Neural progenitor cell (in vitro differentiated cells): ENCODE data around the gene RFX7. TPM values are rescaled to one million over a fixed set of nuclear protein-coding genes. Genes with fewer than 3 reads are reported as not detected.

Source experiments
- DNase-seq: peaks from one replicate; pipeline ENCODE4 v3.0.0-alpha.2; 2016; ENCODE audit warnings: low spot score
- H2AFZ ChIP-seq: fragments of 200-600 bp; sonication (generic); replicated peaks from 2 replicates; pipeline ENCODE4 v1.6.1; 2016; ENCODE audit warnings: antibody characterized with exemption
- H3F3A ChIP-seq: fragments of 200-600 bp; sonication (generic); 2 replicates; pipeline ENCODE4 v1.6.1; 2016; ENCODE audit warnings: antibody characterized with exemption, low read depth
- H3K27ac ChIP-seq: fragments of 200-600 bp; sonication (generic); 2 replicates; pipeline ENCODE4 v1.5.1; 2016; ENCODE audit warnings: mild to moderate bottlenecking
- H3K27me3 ChIP-seq: fragments of 200-600 bp; sonication (generic); 2 replicates; pipeline ENCODE4 v1.6.1; 2016; ENCODE audit warnings: mild to moderate bottlenecking, moderate library complexity
- H3K36me3 ChIP-seq: fragments of 200-600 bp; sonication (generic); 2 replicates; pipeline ENCODE4 v1.5.1; 2016
- H3K4me1 ChIP-seq: fragments of 200-600 bp; sonication (generic); 2 replicates; pipeline ENCODE4 v1.6.1; 2016; ENCODE audit warnings: mixed run types
- H3K4me2 ChIP-seq: fragments of 200-600 bp; sonication (generic); 2 replicates; pipeline ENCODE4 v1.6.1; 2016
- H3K4me3 ChIP-seq: fragments of 200-600 bp; sonication (generic); 2 replicates; pipeline ENCODE4 v1.5.1; 2016
- H3K79me2 ChIP-seq: fragments of 200-600 bp; sonication (generic); 2 replicates; pipeline ENCODE4 v1.6.1; 2016; ENCODE audit warnings: low read depth
- H3K9ac ChIP-seq: fragments of 200-600 bp; sonication (generic); 2 replicates; pipeline ENCODE4 v1.6.1; 2016
- H3K9me3 ChIP-seq: fragments of 200-600 bp; sonication (generic); 2 replicates; pipeline ENCODE4 v1.5.1; 2016; ENCODE audit warnings: low read depth
- H4K20me1 ChIP-seq: fragments of 200-600 bp; sonication (generic); 2 replicates; pipeline ENCODE4 v1.6.1; 2016; ENCODE audit warnings: low read depth
- H3K27ac Mint-ChIP-seq: 3 replicates; pipeline ENCODE4 v1.8.0; 2021; ENCODE audit warnings: mixed read lengths
- H3K27me3 Mint-ChIP-seq: 2 replicates; pipeline ENCODE4 v1.8.0; 2022; ENCODE audit warnings: low read depth, mild to moderate bottlenecking, inconsistent platforms, moderate library complexity, mixed read lengths; ENCODE audit not compliant: insufficient read depth
- H3K36me3 Mint-ChIP-seq: 3 replicates; pipeline ENCODE4 v1.8.0; 2021; ENCODE audit warnings: mixed read lengths
- H3K4me1 Mint-ChIP-seq: 3 replicates; pipeline ENCODE4 v1.8.0; 2021; ENCODE audit warnings: mixed read lengths
- H3K4me3 Mint-ChIP-seq: 3 replicates; pipeline ENCODE4 v1.8.0; 2021; ENCODE audit warnings: mild to moderate bottlenecking, moderate library complexity, mixed read lengths
- H3K9me3 Mint-ChIP-seq: 3 replicates; pipeline ENCODE4 v1.8.0; 2020; ENCODE audit warnings: mixed read lengths
- EZH2 ChIP-seq: fragments of 200-600 bp; sonication (generic); IDR thresholded peaks from 2 replicates; pipeline ENCODE4 v1.6.1; 2017; ENCODE audit warnings: antibody characterized with exemption, mild to moderate bottlenecking, moderate library complexity
- EZH2phosphoT487 ChIP-seq: fragments of 200-600 bp; sonication (generic); IDR thresholded peaks from 2 replicates; pipeline ENCODE4 v1.6.1; 2017; ENCODE audit warnings: antibody characterized with exemption
- total RNA-seq: library from RNA; depleted of rRNA; stranded (reverse); fragments of >200 nt; gene quantifications from 2 replicates; pipeline ENCODE4 v1.2.3, GENCODE V29; 2015; ENCODE audit warnings: low replicate concordance
- TF ChIP-seq, protein P1 (sequence below): fragments of 200-600 bp; sonication (generic); IDR thresholded peaks from 2 replicates; pipeline ENCODE4 v1.5.1; 2017; ENCODE audit warnings: antibody characterized with exemption, mild to moderate bottlenecking

Gene RFX7
- total RNA-seq, 1 donor from 2014 or later = 24.1 TPM

DNA sequence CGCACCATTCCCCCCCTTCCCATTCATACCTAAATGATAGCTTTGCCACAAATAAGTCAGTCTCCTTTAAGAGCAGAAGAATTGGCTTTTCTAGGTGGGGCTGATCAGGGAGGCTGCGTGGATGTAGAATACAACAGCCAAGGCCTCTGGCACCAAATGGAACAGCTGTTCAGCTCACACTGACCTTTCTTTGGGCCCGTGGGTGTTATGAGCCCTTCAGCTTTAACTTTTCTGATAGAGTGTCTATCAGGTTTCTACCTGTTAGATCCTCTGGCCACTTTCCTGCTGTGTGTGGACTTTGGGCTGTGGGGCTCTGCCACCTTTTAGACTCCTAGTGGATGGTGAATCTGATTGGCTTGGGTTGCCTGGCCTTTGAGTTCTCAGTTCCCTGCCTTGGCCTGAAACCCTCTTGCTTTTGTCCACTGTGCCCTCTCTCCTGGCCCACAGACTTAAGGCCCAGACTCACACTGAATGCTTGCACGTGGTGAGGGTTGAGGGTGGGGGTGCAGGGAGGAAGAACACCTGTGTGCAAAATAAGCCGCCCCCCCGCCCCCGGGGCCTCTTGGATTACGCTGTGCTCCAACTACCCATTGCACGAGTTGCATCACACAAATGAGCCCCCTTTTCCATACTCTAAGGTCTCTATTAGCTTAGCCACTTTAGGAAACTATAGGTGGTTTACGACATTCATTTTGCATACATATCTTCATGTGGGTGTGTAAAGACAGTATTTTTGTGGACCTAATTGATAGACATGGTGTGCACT lies 1.3 kb upstream of the RFX7 start:
- H3K36me3 Mint-ChIP-seq = peaks cover 4% of the 10 kb centered on the region

DNA sequence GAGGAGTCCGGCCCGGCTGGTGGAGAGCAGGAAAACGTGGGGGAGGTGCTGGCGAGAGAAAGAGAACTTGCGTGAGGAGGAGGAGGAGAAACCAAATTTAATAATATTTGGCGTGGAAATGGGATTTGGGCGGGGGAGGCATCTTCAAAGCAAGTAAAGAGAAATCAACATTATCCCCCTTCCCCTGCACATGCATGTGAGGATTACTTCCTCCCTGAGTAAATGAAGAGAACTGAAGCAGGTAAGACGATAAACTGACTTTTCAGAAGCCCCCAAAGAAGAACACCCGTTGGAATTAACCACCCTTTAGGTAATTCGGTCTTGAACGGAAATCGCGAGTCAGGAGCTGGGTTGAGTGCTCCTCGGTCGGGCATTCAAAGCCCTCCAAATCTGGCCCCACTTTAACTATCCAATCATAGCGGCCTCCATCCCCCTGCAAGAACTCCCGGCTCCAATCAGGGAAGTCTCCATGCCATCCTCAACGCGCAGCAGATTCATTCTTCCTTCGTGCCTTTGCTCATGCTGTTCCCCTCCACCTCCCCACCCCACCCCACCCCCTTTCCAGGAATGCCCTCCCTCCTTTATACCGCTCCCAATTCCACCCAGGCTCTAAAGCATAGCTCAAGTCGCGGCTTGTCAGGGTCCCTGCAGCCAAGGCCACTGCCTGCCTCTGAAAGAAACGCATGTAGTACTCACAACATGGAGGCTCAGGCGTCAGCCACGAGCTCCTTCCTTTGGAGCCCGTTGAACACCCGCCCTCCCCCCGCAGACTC lies 545 bp upstream of the RFX7 start:
- TF ChIP-seq EZH2phosphoT487 (no peak), EZH2 (no peak)
- TF ChIP-seq, protein P1, sequence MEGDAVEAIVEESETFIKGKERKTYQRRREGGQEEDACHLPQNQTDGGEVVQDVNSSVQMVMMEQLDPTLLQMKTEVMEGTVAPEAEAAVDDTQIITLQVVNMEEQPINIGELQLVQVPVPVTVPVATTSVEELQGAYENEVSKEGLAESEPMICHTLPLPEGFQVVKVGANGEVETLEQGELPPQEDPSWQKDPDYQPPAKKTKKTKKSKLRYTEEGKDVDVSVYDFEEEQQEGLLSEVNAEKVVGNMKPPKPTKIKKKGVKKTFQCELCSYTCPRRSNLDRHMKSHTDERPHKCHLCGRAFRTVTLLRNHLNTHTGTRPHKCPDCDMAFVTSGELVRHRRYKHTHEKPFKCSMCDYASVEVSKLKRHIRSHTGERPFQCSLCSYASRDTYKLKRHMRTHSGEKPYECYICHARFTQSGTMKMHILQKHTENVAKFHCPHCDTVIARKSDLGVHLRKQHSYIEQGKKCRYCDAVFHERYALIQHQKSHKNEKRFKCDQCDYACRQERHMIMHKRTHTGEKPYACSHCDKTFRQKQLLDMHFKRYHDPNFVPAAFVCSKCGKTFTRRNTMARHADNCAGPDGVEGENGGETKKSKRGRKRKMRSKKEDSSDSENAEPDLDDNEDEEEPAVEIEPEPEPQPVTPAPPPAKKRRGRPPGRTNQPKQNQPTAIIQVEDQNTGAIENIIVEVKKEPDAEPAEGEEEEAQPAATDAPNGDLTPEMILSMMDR = no peak
- peaks cover 44% of the 10 kb centered on the region for H3K79me2 ChIP-seq
- no peaks in the 10 kb centered on the region for H3K9me3 ChIP-seq
- H3K4me2 ChIP-seq = peak overlapping the region; percentile 89
- peaks cover 14% of the 10 kb centered on the region for H4K20me1 ChIP-seq
- no peak overlapping the region for H3K9ac ChIP-seq
- Mint-ChIP-seq H3K4me3 (peak overlapping the region; percentile 95), H3K4me1 (peaks cover 32% of the 10 kb centered on the region), H3K27ac (peak overlapping the region; percentile 99), H3K27me3 (peaks cover 8% of the 10 kb centered on the region), H3K9me3 (peaks cover 8% of the 10 kb centered on the region), H3K36me3 (peaks cover 9% of the 10 kb centered on the region)
- peak; percentile 80 for DNase-seq
- H2AFZ ChIP-seq = peak overlapping the region; percentile 55
- H3F3A ChIP-seq = peaks cover 35% of the 10 kb centered on the region
- H3K36me3 ChIP-seq = no peaks in the 10 kb centered on the region
- H3K27me3 ChIP-seq = no peaks in the 10 kb centered on the region
- peaks cover 35% of the 10 kb centered on the region for H3K4me1 ChIP-seq
- H3K27ac ChIP-seq = peak overlapping the region; percentile 80
- peak overlapping the region; percentile 81 for H3K4me3 ChIP-seq

More for the DNA sequence above, 1.3 kb upstream of the RFX7 start:
- Mint-ChIP-seq H3K27ac (peak overlapping the region; percentile 99), H3K4me3 (peak overlapping the region; percentile 95), H3K4me1 (peaks cover 32% of the 10 kb centered on the region), H3K27me3 (peaks cover 8% of the 10 kb centered on the region), H3K9me3 (peaks cover 4% of the 10 kb centered on the region)
- Histone ChIP-seq H3K36me3 (no peaks in the 10 kb centered on the region), H3K9me3 (no peaks in the 10 kb centered on the region), H3K9ac (no peak overlapping the region), H3K4me1 (peaks cover 34% of the 10 kb centered on the region), H3K4me3 (peak overlapping the region; percentile 81), H3K27me3 (no peaks in the 10 kb centered on the region), H2AFZ (peak overlapping the region; percentile 55), H3F3A (peaks cover 35% of the 10 kb centered on the region), H3K27ac (no peak overlapping the region), H4K20me1 (peaks cover 14% of the 10 kb centered on the region), H3K79me2 (peaks cover 36% of the 10 kb centered on the region), H3K4me2 (peak overlapping the region; percentile 89)
- TF ChIP-seq EZH2 (no peak), EZH2phosphoT487 (no peak)
- TF ChIP-seq, protein P1 = no peak
- peak; percentile 24 for DNase-seq

GRCh38 chr15:56242576-56243162 lies 1.0 kb downstream of the RFX7 start:
- H3K9me3 ChIP-seq = no peaks in the 10 kb centered on the region
- TF ChIP-seq EZH2 (no peak), EZH2phosphoT487 (no peak)
- TF ChIP-seq, protein P1 = no peak
- H3K4me3 ChIP-seq = peak overlapping the region; percentile 81
- peaks cover 59% of the 10 kb centered on the region for H3K79me2 ChIP-seq
- H3K27me3 ChIP-seq = no peaks in the 10 kb centered on the region
- peak overlapping the region; percentile 79 for H3K27ac ChIP-seq
- Mint-ChIP-seq H3K27me3 (peaks cover 8% of the 10 kb centered on the region), H3K4me3 (peak overlapping the region; percentile 96), H3K4me1 (peaks cover 27% of the 10 kb centered on the region), H3K9me3 (peaks cover 17% of the 10 kb centered on the region), H3K36me3 (peaks cover 19% of the 10 kb centered on the region), H3K27ac (peak overlapping the region; percentile 96)
- DNase-seq = peak; percentile 76
- peaks cover 35% of the 10 kb centered on the region for H3K4me1 ChIP-seq
- H4K20me1 ChIP-seq = peaks cover 14% of the 10 kb centered on the region
- H3F3A ChIP-seq = peaks cover 35% of the 10 kb centered on the region
- peak overlapping the region; percentile 51 for H3K9ac ChIP-seq
- peak overlapping the region; percentile 99 for H3K4me2 ChIP-seq
- no peaks in the 10 kb centered on the region for H3K36me3 ChIP-seq
- peak overlapping the region; percentile 38 for H2AFZ ChIP-seq
